ENCODE results near the gene HMOX1. TPM values are rescaled to one million over a fixed set of nuclear protein-coding genes. Genes with fewer than 3 reads are reported as not detected.

HMOX1 gene
- polyA plus RNA-seq, 1 donor (not counting 4 experiments of a cell fraction or from before 2014, with no cell fraction given) = 1.5 TPM

DNA sequence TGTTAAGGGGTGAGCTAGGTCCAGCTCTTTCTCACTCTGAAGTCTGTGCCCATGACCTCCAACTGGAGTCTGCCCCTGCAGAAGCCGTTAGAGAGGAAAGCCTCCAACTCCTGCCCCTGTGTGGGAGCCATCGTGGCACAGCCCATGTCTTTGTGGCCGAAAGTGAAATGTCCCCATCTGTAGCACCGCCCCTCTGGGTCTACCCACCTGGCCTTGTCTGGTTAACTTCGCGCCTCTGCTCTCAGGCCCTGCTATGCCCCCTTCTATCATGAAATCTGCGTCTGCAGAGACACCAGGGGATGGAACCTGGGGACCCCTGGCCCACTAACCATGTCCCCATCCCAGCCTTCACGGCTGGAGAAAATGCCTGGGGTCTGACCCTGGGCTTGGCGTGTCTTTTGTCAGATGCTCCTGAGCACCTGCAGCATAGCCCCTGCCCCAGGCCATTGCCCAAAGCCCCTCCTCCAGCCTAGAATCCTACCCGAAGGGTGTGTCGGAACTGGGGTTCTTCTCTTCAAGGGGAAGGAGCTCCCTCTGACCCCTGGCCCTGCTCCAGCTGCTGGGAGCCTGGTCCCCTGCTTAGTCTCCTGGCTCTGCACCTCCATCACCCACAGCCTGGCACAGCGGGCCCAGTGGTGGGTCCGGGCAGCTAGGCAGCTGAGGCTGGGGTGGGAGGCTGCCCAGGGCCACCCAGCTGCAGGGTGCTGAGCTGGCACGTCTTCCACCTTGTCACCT is 35.8 kb upstream of the HMOX1 start:
- no peaks in the 10 kb centered on the region for H3K27me3 ChIP-seq (ENCODE audit: control insufficient read depth, extremely low read depth, insufficient read depth, low read length)
- H3K79me2 ChIP-seq (ENCODE audit: control insufficient read depth, insufficient read depth, low read length) = no peaks in the 10 kb centered on the region
- DNase-seq (ENCODE audit: low read depth, low spot score) (no peak), FAIRE-seq (no peak)
- H2AFZ ChIP-seq (ENCODE audit: control insufficient read depth, low read length) = no peak overlapping the region
- no peak overlapping the region for H3K4me2 ChIP-seq (ENCODE audit: control insufficient read depth, extremely low read depth, insufficient read depth, low read depth, low read length)
- peaks cover 0 to 5% of the 10 kb centered on the region in 2 experiments for H3K36me3 ChIP-seq (ENCODE audit: control insufficient read depth in 2 of 2, extremely low read depth in 1 of 2, insufficient read depth in 2 of 2, low read length in 2 of 2)
- H4K20me1 ChIP-seq (ENCODE audit: control insufficient read depth, extremely low read depth, insufficient read depth, low read length) = no peaks in the 10 kb centered on the region
- no peaks in the 10 kb centered on the region for H3K9me3 ChIP-seq (ENCODE audit: control insufficient read depth, low read depth, low read length)
- H3K27ac ChIP-seq (ENCODE audit: control insufficient read depth, insufficient read depth, low read length) = no peak overlapping the region
- dilution Hi-C loops (cut with MboI; ENCODE audit: extremely low pct_ligation_motif_present, low sequenced_read_pairs) = no loop called here
- no peak overlapping the region for H3K4me3 ChIP-seq (ENCODE audit: control insufficient read depth in 2 of 3, extremely low read depth in 1 of 3, insufficient read depth in 2 of 3, low read depth in 1 of 3, low read length in 3 of 3)
- H3K4me1 ChIP-seq (ENCODE audit: control insufficient read depth, extremely low read depth, insufficient read depth, low read length) = peaks cover 4% of the 10 kb centered on the region
- no peak overlapping the region for H3K9ac ChIP-seq (ENCODE audit: control insufficient read depth, extremely low read depth, insufficient read depth, low read length)
- no peaks in the 10 kb centered on the region for H3K9me1 ChIP-seq (ENCODE audit: control insufficient read depth, extremely low read depth, insufficient read depth, low read length)
- TF ChIP-seq, protein P1, sequence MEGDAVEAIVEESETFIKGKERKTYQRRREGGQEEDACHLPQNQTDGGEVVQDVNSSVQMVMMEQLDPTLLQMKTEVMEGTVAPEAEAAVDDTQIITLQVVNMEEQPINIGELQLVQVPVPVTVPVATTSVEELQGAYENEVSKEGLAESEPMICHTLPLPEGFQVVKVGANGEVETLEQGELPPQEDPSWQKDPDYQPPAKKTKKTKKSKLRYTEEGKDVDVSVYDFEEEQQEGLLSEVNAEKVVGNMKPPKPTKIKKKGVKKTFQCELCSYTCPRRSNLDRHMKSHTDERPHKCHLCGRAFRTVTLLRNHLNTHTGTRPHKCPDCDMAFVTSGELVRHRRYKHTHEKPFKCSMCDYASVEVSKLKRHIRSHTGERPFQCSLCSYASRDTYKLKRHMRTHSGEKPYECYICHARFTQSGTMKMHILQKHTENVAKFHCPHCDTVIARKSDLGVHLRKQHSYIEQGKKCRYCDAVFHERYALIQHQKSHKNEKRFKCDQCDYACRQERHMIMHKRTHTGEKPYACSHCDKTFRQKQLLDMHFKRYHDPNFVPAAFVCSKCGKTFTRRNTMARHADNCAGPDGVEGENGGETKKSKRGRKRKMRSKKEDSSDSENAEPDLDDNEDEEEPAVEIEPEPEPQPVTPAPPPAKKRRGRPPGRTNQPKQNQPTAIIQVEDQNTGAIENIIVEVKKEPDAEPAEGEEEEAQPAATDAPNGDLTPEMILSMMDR (optimal IDR thresholded peaks at IDR 0.05 in 1 of 3, IDR thresholded peaks at IDR 0.05 in 1 of 3, conservative IDR thresholded peaks at IDR 0.05 in 1 of 3; ENCODE audit: extremely low read depth in 1 of 3, insufficient read depth in 2 of 3, low read length in 3 of 3) = no peak
- no peak for TF ChIP-seq EZH2 (IDR thresholded peaks at IDR 0.05; ENCODE audit: low read length)

DNA sequence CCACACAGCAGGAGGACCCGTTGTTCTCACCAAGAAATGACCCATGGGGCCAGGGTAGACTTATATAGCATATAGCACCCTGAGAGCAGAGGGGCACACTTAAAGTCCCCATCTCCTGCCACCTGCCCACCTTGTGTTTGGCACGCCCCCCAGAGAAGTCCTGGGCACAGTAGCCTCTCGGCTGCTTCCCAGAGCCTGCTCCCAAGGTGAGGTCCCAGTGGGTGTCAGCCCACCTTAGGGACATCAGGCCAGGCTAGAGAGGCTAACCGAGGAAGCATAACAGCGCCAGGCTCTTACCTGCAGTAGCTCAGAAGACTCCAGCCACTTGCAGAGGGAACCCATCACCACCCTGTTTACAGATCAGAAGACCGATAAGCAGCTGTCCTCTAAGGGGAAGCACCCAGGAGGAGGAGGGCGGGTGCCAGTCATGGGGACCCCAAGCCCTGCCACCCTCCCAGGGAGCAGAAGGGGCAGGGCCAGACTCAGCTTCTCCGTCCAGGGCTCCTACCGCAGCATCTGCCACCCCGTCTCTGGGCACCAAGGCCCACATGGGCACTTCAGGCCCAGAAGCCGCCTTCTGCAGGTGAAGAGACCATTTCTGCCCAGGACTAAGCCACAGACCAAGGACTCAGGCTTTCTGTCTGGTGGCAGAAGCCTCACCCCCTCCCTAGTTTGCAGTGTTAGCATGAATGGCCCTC is 34.9 kb upstream of the HMOX1 start:
- FAIRE-seq (no peak), DNase-seq (ENCODE audit: low read depth, low spot score) (no peak)
- Histone ChIP-seq H4K20me1 (ENCODE audit: control insufficient read depth, extremely low read depth, insufficient read depth, low read length) (no peaks in the 10 kb centered on the region), H3K27me3 (ENCODE audit: control insufficient read depth, extremely low read depth, insufficient read depth, low read length) (no peaks in the 10 kb centered on the region), H3K4me3 (ENCODE audit: control insufficient read depth in 2 of 3, extremely low read depth in 1 of 3, insufficient read depth in 2 of 3, low read depth in 1 of 3, low read length in 3 of 3) (no peak overlapping the region), H3K27ac (ENCODE audit: control insufficient read depth, insufficient read depth, low read length) (no peak overlapping the region), H3K4me1 (ENCODE audit: control insufficient read depth, extremely low read depth, insufficient read depth, low read length) (peaks cover 9% of the 10 kb centered on the region), H2AFZ (ENCODE audit: control insufficient read depth, low read length) (no peak overlapping the region), H3K9me1 (ENCODE audit: control insufficient read depth, extremely low read depth, insufficient read depth, low read length) (no peaks in the 10 kb centered on the region), H3K9ac (ENCODE audit: control insufficient read depth, extremely low read depth, insufficient read depth, low read length) (no peak overlapping the region), H3K36me3 (ENCODE audit: control insufficient read depth in 2 of 2, extremely low read depth in 1 of 2, insufficient read depth in 2 of 2, low read length in 2 of 2) (peaks cover 0 to 5% of the 10 kb centered on the region in 2 experiments), H3K4me2 (ENCODE audit: control insufficient read depth, extremely low read depth, insufficient read depth, low read depth, low read length) (no peak overlapping the region), H3K79me2 (ENCODE audit: control insufficient read depth, insufficient read depth, low read length) (no peaks in the 10 kb centered on the region), H3K9me3 (ENCODE audit: control insufficient read depth, low read depth, low read length) (no peaks in the 10 kb centered on the region)
- dilution Hi-C loops (cut with MboI; ENCODE audit: extremely low pct_ligation_motif_present, low sequenced_read_pairs) = no loop called here
- no peak for TF ChIP-seq EZH2 (IDR thresholded peaks at IDR 0.05; ENCODE audit: low read length)
- TF ChIP-seq, protein P1 (optimal IDR thresholded peaks at IDR 0.05 in 1 of 3, IDR thresholded peaks at IDR 0.05 in 1 of 3, conservative IDR thresholded peaks at IDR 0.05 in 1 of 3; ENCODE audit: extremely low read depth in 1 of 3, insufficient read depth in 2 of 3, low read length in 3 of 3) = no peak
